ENCODE data around the gene MIB1. TPM values are rescaled to one million over a fixed set of nuclear protein-coding genes. Genes with fewer than 3 reads are reported as not detected.

Gene MIB1
- total RNA-seq, 4 donors from 2014 or later, result 15.7 to 31.8 (median 27.6) TPM

GRCh38 chr18:21915546-21915945, 175.0 kb downstream of the MIB1 start:
- in situ Hi-C loops (cut with MboI; ENCODE audit: low pct_ligation_motif_present in 1 of 4, low pct_unique_long_range_greater_than_20kb in 1 of 4, low sequenced_read_pairs in 3 of 4), result loop anchor here in 3 of 4 donors (10.0 to 25.0 kb wide), 5 partner anchors 247 to 649 kb away; partner anchors contain the start of gene GATA6 (in 1 of the 3)
- no peak for DNase-seq

GRCh38 chr18:21916594-21916993, 176.0 kb downstream of the MIB1 start:
- in situ Hi-C loops (cut with MboI; ENCODE audit: low pct_ligation_motif_present in 1 of 4, low pct_unique_long_range_greater_than_20kb in 1 of 4, low sequenced_read_pairs in 3 of 4), result loop anchor here in 3 of 4 donors (10.0 to 25.0 kb wide), 5 partner anchors 246 to 648 kb away; partner anchors contain the start of gene GATA6 (in 1 of the 3)
- Histone ChIP-seq H3K27me3 (no peaks in the 10 kb centered on the region), H3K27ac (no peak overlapping the region), H3K36me3 (no peaks in the 10 kb centered on the region), H3K4me1 (peaks cover 0 to 8% (median 0%) of the 10 kb centered on the region in 4 donors), H3K9me3 (peaks cover 8 to 19% of the 10 kb centered on the region in 2 donors), H3K4me3 (no peak overlapping the region)
- 62 to 75% methylated on average over 2 of the region's 2 CpGs for WGBS, 2 donors (ENCODE audit: low coverage in 1 of 2)
- TF ChIP-seq POLR2A (IDR thresholded peaks at IDR 0.05) (no peak), EP300 (IDR thresholded peaks at IDR 0.05; ENCODE audit: low read depth) (no peak), POLR2AphosphoS5 (IDR thresholded peaks at IDR 0.05) (no peak), CTCF (IDR thresholded peaks at IDR 0.05) (no peak)
- intact Hi-C loops (cut with DNase I; ENCODE audit: low total_unique reads), result no loop called here
- DNase-seq, result no peak

More at GRCh38 chr18:21915546-21915945, 175.0 kb downstream of the MIB1 start:
- Histone ChIP-seq H3K4me1 (peaks cover 0 to 8% (median 0%) of the 10 kb centered on the region in 4 donors), H3K4me3 (no peak overlapping the region), H3K27ac (no peak overlapping the region), H3K36me3 (no peaks in the 10 kb centered on the region), H3K9me3 (peaks cover 8 to 19% of the 10 kb centered on the region in 2 donors), H3K27me3 (no peaks in the 10 kb centered on the region)
- no peak for TF ChIP-seq EP300 (IDR thresholded peaks at IDR 0.05; ENCODE audit: low read depth)
- TF ChIP-seq POLR2AphosphoS5 (IDR thresholded peaks at IDR 0.05), result no peak
- no peak for TF ChIP-seq POLR2A (IDR thresholded peaks at IDR 0.05)
- no peak for TF ChIP-seq CTCF (IDR thresholded peaks at IDR 0.05)
- intact Hi-C loops (cut with DNase I; ENCODE audit: low total_unique reads), result no loop called here
- WGBS, 2 donors (ENCODE audit: low coverage in 1 of 2), result 88% methylated on average over 9 of the region's 9 CpGs

GRCh38 chr18:21918693-21919092, 178.1 kb downstream of the MIB1 start:
- intact Hi-C loops (cut with DNase I; ENCODE audit: low total_unique reads) (no loop called here), in situ Hi-C loops (cut with MboI; ENCODE audit: low pct_ligation_motif_present in 1 of 4, low pct_unique_long_range_greater_than_20kb in 1 of 4, low sequenced_read_pairs in 3 of 4) (loop anchor here in 3 of 4 donors (10.0 to 25.0 kb wide), 5 partner anchors 244 to 646 kb away; partner anchors contain the start of gene GATA6 (in 1 of the 3))
- 22 to 52% methylated on average over 1 of the region's 1 CpG for WGBS, 2 donors (ENCODE audit: low coverage in 1 of 2)
- Histone ChIP-seq H3K36me3 (no peaks in the 10 kb centered on the region), H3K27ac (no peak overlapping the region), H3K9me3 (peaks cover 8 to 19% of the 10 kb centered on the region in 2 donors), H3K27me3 (no peaks in the 10 kb centered on the region), H3K4me1 (no peaks in the 10 kb centered on the region), H3K4me3 (no peak overlapping the region)
- DNase-seq, result no peak
- no peak for TF ChIP-seq POLR2A (IDR thresholded peaks at IDR 0.05)

Small RNA genes lying within 50 kb of the gene (small RNA-seq; reads per million reads assigned to genes)
- gene AC103987.3 (0 reads per million in 4 donors), gene RF00019 (0 reads per million in 4 donors), gene RF00045 (0 reads per million in 4 donors), gene RF01241 (0 reads per million in 4 donors), gene RN7SL233P (0 reads per million in 4 donors), gene RNU6-1038P (0 reads per million in 4 donors)

Other genes with a start within 250 kb of the MIB1 start
- 10 to 100 TPM in 3 of 4 donors, 1 to 10 TPM in 1; 7.1 to 39.0 (median 18.6) TPM for gene ESCO1, start 140.1 kb upstream of the MIB1 start, total RNA-seq
- 10 to 100 TPM in 2 of 4 donors, 1 to 10 TPM in 2; 1.4 to 11.3 (median 7.6) TPM for gene SNRPD1, start 128.5 kb upstream of the MIB1 start, total RNA-seq
- 100 to 1,000 TPM in 3 of 4 donors, 10 to 100 TPM in 1; 59.8 to 611 (median 122) TPM for gene ABHD3, start 36.0 kb upstream of the MIB1 start, total RNA-seq